ENCODE measurements around the gene CERS6. TPM values are rescaled to one million over a fixed set of nuclear protein-coding genes. Genes with fewer than 3 reads are reported as not detected.

CERS6 gene
- total RNA-seq, 4 donors from 2014 or later: 42.3 to 62.1 (median 50.6) TPM

- in situ Hi-C loops (cut with MboI; ENCODE audit: low pct_ligation_motif_present in 1 of 4, low pct_unique_long_range_greater_than_20kb in 1 of 4, low sequenced_read_pairs in 3 of 4) (no loop called here), intact Hi-C loops (cut with DNase I; ENCODE audit: low total_unique reads) (no loop called here)
- TF ChIP-seq POLR2AphosphoS5 (IDR thresholded peaks at IDR 0.05) (no peak), CTCF (IDR thresholded peaks at IDR 0.05) (no peak), EP300 (IDR thresholded peaks at IDR 0.05; ENCODE audit: low read depth) (no peak), POLR2A (IDR thresholded peaks at IDR 0.05) (no peak)
- WGBS, 2 donors (ENCODE audit: low coverage in 1 of 2): 82 to 87% methylated on average over 3 to 4 of the region's 4 CpGs
- Histone ChIP-seq H3K36me3 (no peaks in the 10 kb centered on the region), H3K4me3 (no peak overlapping the region), H3K4me1 (peaks cover 0 to 17% (median 6%) of the 10 kb centered on the region in 4 donors), H3K27ac (no peak overlapping the region), H3K27me3 (no peaks in the 10 kb centered on the region), H3K9me3 (no peaks in the 10 kb centered on the region)
- DNase-seq: no peak
These were observed 202.6 kb downstream of the CERS6 start for GRCh38 chr2:168658706-168659105.

GRCh38 chr2:168660870-168661862 lies 205.1 kb downstream of the CERS6 start:
- H3K27ac ChIP-seq: no peak overlapping the region
- WGBS, 2 donors (ENCODE audit: low coverage in 1 of 2): 75 to 83% methylated on average over 7 to 9 of the region's 9 CpGs
- no peaks in the 10 kb centered on the region for H3K27me3 ChIP-seq
- no peak overlapping the region for H3K4me3 ChIP-seq
- intact Hi-C loops (cut with DNase I; ENCODE audit: low total_unique reads): no loop called here
- TF ChIP-seq POLR2AphosphoS5 (IDR thresholded peaks at IDR 0.05) (no peak), POLR2A (IDR thresholded peaks at IDR 0.05) (no peak), CTCF (IDR thresholded peaks at IDR 0.05) (no peak), EP300 (IDR thresholded peaks at IDR 0.05; ENCODE audit: low read depth) (no peak)
- in situ Hi-C loops (cut with MboI; ENCODE audit: low pct_ligation_motif_present in 1 of 4, low pct_unique_long_range_greater_than_20kb in 1 of 4, low sequenced_read_pairs in 3 of 4): no loop called here
- no peaks in the 10 kb centered on the region for H3K36me3 ChIP-seq
- H3K4me1 ChIP-seq: no peaks in the 10 kb centered on the region
- no peaks in the 10 kb centered on the region for H3K9me3 ChIP-seq
- no peak for DNase-seq

GRCh38 chr2:168661863-168662256 lies 205.8 kb downstream of the CERS6 start:
- 70 to 82% methylated on average over 3 of the region's 3 CpGs for WGBS, 2 donors (ENCODE audit: low coverage in 1 of 2)
- Histone ChIP-seq H3K4me1 (peaks cover 0 to 3% (median 0%) of the 10 kb centered on the region in 4 donors), H3K36me3 (no peaks in the 10 kb centered on the region), H3K27me3 (no peaks in the 10 kb centered on the region), H3K27ac (no peak overlapping the region), H3K4me3 (no peak overlapping the region), H3K9me3 (no peaks in the 10 kb centered on the region)
- in situ Hi-C loops (cut with MboI; ENCODE audit: low pct_ligation_motif_present in 1 of 4, low pct_unique_long_range_greater_than_20kb in 1 of 4, low sequenced_read_pairs in 3 of 4) (no loop called here), intact Hi-C loops (cut with DNase I; ENCODE audit: low total_unique reads) (no loop called here)
- DNase-seq: no peak
- TF ChIP-seq EP300 (IDR thresholded peaks at IDR 0.05; ENCODE audit: low read depth): no peak
- TF ChIP-seq POLR2A (IDR thresholded peaks at IDR 0.05): no peak
- no peak for TF ChIP-seq CTCF (IDR thresholded peaks at IDR 0.05)
- TF ChIP-seq POLR2AphosphoS5 (IDR thresholded peaks at IDR 0.05): no peak

- H3K4me1 ChIP-seq: peaks cover 0 to 5% (median 0%) of the 10 kb centered on the region in 4 donors
These were observed 206.7 kb downstream of the CERS6 start for GRCh38 chr2:168662651-168663208.

More at GRCh38 chr2:168662651-168663208, 206.7 kb downstream of the CERS6 start:
- Histone ChIP-seq H3K9me3 (no peaks in the 10 kb centered on the region), H3K27me3 (no peaks in the 10 kb centered on the region), H3K36me3 (no peaks in the 10 kb centered on the region), H3K4me3 (no peak overlapping the region), H3K27ac (no peak overlapping the region)
- no peak for DNase-seq
- TF ChIP-seq POLR2A (IDR thresholded peaks at IDR 0.05) (no peak), POLR2AphosphoS5 (IDR thresholded peaks at IDR 0.05) (no peak), EP300 (IDR thresholded peaks at IDR 0.05; ENCODE audit: low read depth) (no peak), CTCF (IDR thresholded peaks at IDR 0.05) (no peak)
- intact Hi-C loops (cut with DNase I; ENCODE audit: low total_unique reads) (no loop called here), in situ Hi-C loops (cut with MboI; ENCODE audit: low pct_ligation_motif_present in 1 of 4, low pct_unique_long_range_greater_than_20kb in 1 of 4, low sequenced_read_pairs in 3 of 4) (no loop called here)
- WGBS, 2 donors (ENCODE audit: low coverage in 1 of 2): 90 to 92% methylated on average over 1 to 7 of the region's 7 CpGs

Data from transverse colon (tissue), 4 donors.